ENCODE data around the gene POU6F2.

The POU6F2 gene

GRCh38 chr7:39355664-39356063, 378.0 kb downstream of the POU6F2 start:
- H3K4me3 ChIP-seq (ENCODE audit: low read length, poor library complexity, severe bottlenecking) = peak overlapping the region; percentile 35
- no peaks in the 10 kb centered on the region for H3K4me1 ChIP-seq (ENCODE audit: insufficient read depth, low read length, poor library complexity, severe bottlenecking)
- no peak for TF ChIP-seq EZH2phosphoT487 (IDR thresholded peaks at IDR 0.05; ENCODE audit: borderline replicate concordance)
- no peak for TF ChIP-seq CTCF (conservative IDR thresholded peaks at IDR 0.05; ENCODE audit: low read length)
- peak overlapping the region; percentile 42 for H3K4me2 ChIP-seq (ENCODE audit: low read depth, low read length, poor library complexity, severe bottlenecking)
- no peaks in the 10 kb centered on the region for H3K36me3 ChIP-seq (ENCODE audit: insufficient read depth, low read length)
- no peak overlapping the region for H3K9ac ChIP-seq (ENCODE audit: low read depth, low read length, poor library complexity, severe bottlenecking)
- H3K9me2 ChIP-seq (replicated peaks; ENCODE audit: low read depth, low read length) = no peaks in the 10 kb centered on the region
- H4K20me1 ChIP-seq (ENCODE audit: insufficient read depth, low read length, poor library complexity, severe bottlenecking) = no peaks in the 10 kb centered on the region
- no peaks in the 10 kb centered on the region for H3K27me3 ChIP-seq (ENCODE audit: insufficient read depth, low read length, poor library complexity, severe bottlenecking)
- H3K79me2 ChIP-seq (ENCODE audit: insufficient read depth, low read length) = no peaks in the 10 kb centered on the region
- H3K9me3 ChIP-seq (ENCODE audit: insufficient read depth, low read depth, low read length) = no peaks in the 10 kb centered on the region
- peak overlapping the region; percentile 29; the same call in 1 of the 2 replicates for H2AFZ ChIP-seq (ENCODE audit: low read length)
- H3F3A ChIP-seq (ENCODE audit: low read depth) = no peaks in the 10 kb centered on the region

GRCh38 chr7:39356172-39356925, 378.6 kb downstream of the POU6F2 start:
- H3K9me2 ChIP-seq (replicated peaks; ENCODE audit: low read depth, low read length) = no peaks in the 10 kb centered on the region
- no peaks in the 10 kb centered on the region for H3K9me3 ChIP-seq (ENCODE audit: insufficient read depth, low read depth, low read length)
- H3K9ac ChIP-seq (ENCODE audit: low read depth, low read length, poor library complexity, severe bottlenecking) = no peak overlapping the region
- no peaks in the 10 kb centered on the region for H3K79me2 ChIP-seq (ENCODE audit: insufficient read depth, low read length)
- TF ChIP-seq CTCF (conservative IDR thresholded peaks at IDR 0.05; ENCODE audit: low read length) (no peak), EZH2phosphoT487 (IDR thresholded peaks at IDR 0.05; ENCODE audit: borderline replicate concordance) (no peak)
- H2AFZ ChIP-seq (ENCODE audit: low read length) = peak overlapping the region; percentile 29; the same call in 1 of the 2 replicates
- no peaks in the 10 kb centered on the region for H3K4me1 ChIP-seq (ENCODE audit: insufficient read depth, low read length, poor library complexity, severe bottlenecking)
- H3K4me2 ChIP-seq (ENCODE audit: low read depth, low read length, poor library complexity, severe bottlenecking) = peak overlapping the region; percentile 42
- no peaks in the 10 kb centered on the region for H3K27me3 ChIP-seq (ENCODE audit: insufficient read depth, low read length, poor library complexity, severe bottlenecking)
- no peaks in the 10 kb centered on the region for H3F3A ChIP-seq (ENCODE audit: low read depth)
- H4K20me1 ChIP-seq (ENCODE audit: insufficient read depth, low read length, poor library complexity, severe bottlenecking) = no peaks in the 10 kb centered on the region
- H3K36me3 ChIP-seq (ENCODE audit: insufficient read depth, low read length) = no peaks in the 10 kb centered on the region
- no peak overlapping the region for H3K4me3 ChIP-seq (ENCODE audit: low read length, poor library complexity, severe bottlenecking)

GRCh38 chr7:39357648-39358047, 379.9 kb downstream of the POU6F2 start:
- Histone ChIP-seq H3K9ac (ENCODE audit: low read depth, low read length, poor library complexity, severe bottlenecking) (no peak overlapping the region), H3K79me2 (ENCODE audit: insufficient read depth, low read length) (no peaks in the 10 kb centered on the region), H3K4me3 (ENCODE audit: low read length, poor library complexity, severe bottlenecking) (no peak overlapping the region), H2AFZ (ENCODE audit: low read length) (no peak overlapping the region), H3K4me2 (ENCODE audit: low read depth, low read length, poor library complexity, severe bottlenecking) (no peak overlapping the region), H3K4me1 (ENCODE audit: insufficient read depth, low read length, poor library complexity, severe bottlenecking) (no peaks in the 10 kb centered on the region), H3K36me3 (ENCODE audit: insufficient read depth, low read length) (no peaks in the 10 kb centered on the region), H3K27me3 (ENCODE audit: insufficient read depth, low read length, poor library complexity, severe bottlenecking) (no peaks in the 10 kb centered on the region), H3K9me3 (ENCODE audit: insufficient read depth, low read depth, low read length) (no peaks in the 10 kb centered on the region), H3F3A (ENCODE audit: low read depth) (no peaks in the 10 kb centered on the region), H3K9me2 (replicated peaks; ENCODE audit: low read depth, low read length) (no peaks in the 10 kb centered on the region), H4K20me1 (ENCODE audit: insufficient read depth, low read length, poor library complexity, severe bottlenecking) (no peaks in the 10 kb centered on the region)
- TF ChIP-seq CTCF (conservative IDR thresholded peaks at IDR 0.05; ENCODE audit: low read length) (peak; percentile 72), EZH2phosphoT487 (IDR thresholded peaks at IDR 0.05; ENCODE audit: borderline replicate concordance) (no peak)

Measured in Loucy (cell line).